Pulmonary artery endothelial cell (primary cell): ENCODE results near the gene ETS1. TPM values are rescaled to one million over a fixed set of nuclear protein-coding genes. Genes with fewer than 3 reads are reported as not detected.
A peak's percentile ranks its signal among the peaks of the same experiment; 100 is the strongest.

Experiments used
- DNase-seq: peaks from one replicate; pipeline ENCODE4 v3.0.0-alpha.2; 2011; ENCODE audit warnings: low read depth, low spot score
- total RNA-seq: library from RNA; depleted of rRNA; stranded (reverse); fragments of >200 nt; gene quantifications from 2 replicates; pipeline ENCODE4 v1.2.3, GENCODE V29; 2014

Gene ETS1
- total RNA-seq, 1 donor from 2014 or later = 89.8 TPM

DNA sequence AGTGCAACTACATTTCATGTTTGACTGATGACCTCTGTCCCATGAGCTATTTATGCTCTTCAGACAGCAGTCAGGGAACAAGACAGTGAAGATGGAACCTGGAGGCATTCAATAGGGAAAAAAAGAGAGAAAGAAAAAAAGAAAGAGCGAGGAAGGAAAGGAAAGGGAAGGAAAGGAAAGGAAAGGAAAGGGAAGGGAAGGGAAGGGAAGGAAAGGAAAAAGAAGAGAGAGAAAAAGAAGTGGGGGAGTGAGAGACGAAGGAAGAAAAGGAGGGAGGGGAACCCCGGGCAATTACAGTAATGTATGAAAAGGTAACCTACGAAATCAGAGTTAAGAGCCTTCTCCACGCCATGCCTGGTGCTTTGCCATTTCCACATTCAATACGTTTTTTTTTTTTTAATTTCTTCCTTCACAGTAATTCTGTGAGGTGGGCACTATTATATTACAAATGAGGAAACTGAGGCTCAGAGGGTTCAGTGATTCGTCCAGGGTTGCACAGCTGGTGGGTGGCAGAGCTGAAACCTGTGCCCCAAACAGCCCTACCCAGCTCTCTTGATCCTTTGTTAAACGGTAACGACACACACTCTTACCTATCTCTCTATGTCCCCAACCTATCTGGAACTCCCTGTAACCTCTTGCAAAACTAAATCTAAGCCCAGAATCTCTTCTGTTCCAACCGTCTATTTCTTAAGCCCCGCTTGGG, 39.3 kb downstream of the ETS1 start:
- no peak for DNase-seq

DNA sequence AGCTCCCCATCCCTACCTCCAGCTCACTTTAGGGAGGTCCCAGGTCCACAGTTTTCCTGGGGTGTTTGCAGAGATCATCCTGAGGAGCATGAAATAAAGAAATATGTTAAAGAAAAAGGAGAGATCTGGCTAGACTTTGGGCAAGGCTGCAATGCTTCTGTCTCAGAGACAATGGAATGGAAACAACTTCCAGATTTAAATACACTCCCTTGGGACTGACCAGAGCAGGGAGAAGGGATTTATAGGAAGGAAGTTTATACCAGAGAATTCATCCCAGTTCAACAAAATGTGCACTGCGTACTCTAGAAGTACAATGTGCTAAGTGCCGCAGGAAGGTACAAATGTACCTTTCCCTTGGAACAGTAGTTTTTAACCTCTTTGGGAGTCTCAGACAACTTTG, 40.4 kb downstream of the ETS1 start:
- DNase-seq = no peak

DNA sequence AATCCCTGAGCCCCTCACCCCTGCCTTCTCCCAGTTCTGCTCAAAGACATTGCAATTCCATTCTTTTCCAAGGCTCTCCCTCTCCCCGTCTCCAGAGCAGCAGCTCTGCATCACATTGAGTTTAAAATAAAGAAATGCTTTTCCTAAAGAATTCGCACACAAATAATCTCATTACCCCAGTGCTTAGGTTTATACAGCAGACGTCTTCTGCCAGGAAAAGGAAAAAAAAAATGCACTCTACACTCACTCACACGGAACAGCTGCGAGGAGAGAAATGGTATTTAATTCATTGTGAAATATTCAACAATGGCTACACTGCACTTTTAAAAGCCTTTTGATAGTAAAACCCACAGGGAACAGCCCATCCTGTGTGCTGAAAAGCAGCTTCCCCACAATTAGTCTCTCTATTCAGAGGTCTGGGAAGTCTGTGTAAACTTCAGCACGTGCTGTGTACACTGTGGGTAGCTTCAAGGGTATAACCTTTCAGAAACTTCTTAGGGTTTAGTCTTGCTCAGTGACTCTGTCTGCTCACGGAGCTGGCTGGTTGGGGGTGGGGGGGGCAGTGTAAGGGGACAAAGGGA, 42.8 kb downstream of the ETS1 start:
- DNase-seq = no peak

DNA sequence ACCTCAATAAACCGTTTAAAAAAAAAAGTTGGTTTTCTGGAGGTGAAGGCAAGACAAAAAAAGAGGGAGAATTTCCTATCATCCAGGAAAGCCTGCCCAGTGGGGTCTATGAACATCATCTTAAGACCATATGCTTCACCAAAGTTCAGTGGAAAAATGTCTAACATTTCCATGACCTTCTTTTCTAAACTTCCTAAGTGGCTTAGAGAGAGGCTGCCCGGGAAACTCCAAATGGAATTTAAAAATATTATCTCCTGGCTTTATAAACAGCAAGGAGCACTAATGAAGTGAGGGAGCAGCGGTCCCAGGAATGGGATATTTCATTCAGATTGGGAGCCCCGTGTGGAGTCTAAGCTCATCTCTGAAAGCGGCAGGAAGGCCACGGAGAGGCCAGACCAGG, 46.9 kb downstream of the ETS1 start:
- DNase-seq = no peak

DNA sequence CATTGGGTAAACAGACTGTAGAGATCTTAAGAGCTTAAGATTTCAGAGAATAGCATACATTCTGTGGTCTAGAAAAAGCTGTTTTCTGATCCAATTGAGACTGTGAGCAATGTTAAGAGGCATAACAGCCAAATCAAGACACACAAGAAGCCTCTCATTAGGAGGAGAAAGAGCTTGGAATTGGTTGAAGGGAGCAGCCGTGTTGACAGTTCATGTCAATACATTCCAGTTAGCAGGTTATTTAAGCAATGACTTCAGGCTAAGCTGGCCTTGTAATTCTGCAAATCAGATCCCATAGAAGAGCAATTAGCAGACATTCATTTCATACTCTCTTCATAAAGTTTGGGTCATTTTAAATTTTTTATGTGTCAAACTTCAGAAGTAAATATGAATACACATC, 50.9 kb downstream of the ETS1 start:
- no peak for DNase-seq

DNA sequence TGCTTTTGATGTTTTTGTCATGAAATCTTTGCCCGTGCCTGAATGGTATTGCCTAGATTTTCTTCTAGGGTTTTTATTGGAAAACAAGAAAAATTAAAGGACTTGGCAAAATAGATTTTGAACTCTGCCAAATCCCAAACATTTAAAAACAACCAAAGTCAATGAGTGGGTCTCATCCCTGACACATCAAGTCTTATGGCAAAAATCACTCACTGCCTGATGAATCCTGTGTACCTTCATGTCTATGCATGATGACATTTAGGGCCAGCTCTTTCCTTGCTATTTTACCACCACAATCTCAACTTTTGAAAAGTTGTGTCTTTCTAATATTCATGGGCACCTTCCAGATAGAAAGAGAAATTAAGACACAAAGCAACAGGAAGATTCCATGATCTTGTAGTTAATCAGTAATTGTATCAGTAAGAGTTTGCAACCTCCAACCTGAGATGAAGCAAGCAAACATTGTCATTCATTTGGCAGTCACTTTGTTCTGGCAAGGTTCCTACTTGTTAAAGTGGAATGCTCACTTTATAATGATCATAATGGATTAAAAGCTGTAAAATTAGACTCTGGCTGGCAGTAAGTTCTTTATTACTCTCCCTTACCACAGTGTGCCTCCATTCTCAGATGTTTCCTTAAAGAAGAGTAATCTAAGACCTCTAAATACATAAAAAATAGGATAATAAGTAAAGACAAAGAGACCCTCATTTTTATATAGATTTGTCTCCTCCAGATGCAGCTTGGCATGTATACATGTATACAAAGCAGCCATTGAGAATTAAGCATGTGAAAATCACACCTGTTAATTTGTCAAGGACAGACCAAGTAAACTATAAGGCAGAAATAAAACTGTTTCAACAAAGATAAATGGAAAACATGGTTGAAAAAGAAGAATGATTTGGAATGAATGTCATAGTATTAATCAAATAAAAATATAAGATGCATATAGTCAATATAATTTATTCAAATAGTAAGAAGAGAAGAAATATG, 51.6 kb downstream of the ETS1 start:
- no peak for DNase-seq

DNA sequence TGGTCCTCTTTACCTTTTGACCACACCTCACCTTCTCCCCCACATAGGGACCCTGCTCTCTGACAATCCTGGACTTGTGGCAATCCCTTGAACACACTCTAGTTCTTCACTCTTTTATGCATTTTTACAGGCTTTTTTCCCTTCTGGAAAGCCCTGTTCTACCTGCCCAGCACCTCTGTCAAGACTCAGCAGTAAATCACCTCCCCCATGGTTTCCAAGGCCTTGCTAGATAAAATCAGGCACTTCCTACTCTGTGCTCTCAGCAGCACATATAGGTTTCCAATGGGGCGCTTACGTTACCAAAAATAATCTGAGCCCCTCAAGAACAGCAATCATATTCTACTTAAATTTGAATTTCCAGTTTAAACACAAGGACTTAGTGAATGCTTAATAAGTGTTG, 53.9 kb downstream of the ETS1 start:
- no peak for DNase-seq

DNA sequence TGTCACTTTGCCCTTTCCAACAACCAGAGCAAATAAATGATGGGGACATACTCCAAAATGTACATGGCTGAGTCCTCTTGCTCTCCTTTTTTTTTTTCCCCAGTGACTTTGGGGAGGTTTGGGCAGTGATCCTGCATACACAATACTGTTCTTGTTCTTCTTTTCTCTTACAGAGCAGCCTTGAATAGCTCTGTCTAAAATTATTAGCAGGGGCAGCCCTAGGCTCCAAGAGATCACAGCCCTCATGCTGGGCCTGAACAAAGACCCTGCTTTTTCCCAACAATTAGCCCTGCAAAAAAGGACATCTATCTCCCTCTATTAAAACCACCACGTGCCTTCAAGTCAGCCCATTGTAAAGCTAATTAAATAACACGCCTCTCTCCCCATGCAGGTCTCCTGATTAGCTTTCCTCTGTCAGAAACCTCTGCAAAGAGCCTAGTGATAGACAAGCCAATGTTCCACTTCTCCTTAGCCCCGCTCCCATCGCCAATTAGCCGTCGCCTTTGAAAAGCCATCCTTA, 54.7 kb downstream of the ETS1 start:
- no peak for DNase-seq

DNA sequence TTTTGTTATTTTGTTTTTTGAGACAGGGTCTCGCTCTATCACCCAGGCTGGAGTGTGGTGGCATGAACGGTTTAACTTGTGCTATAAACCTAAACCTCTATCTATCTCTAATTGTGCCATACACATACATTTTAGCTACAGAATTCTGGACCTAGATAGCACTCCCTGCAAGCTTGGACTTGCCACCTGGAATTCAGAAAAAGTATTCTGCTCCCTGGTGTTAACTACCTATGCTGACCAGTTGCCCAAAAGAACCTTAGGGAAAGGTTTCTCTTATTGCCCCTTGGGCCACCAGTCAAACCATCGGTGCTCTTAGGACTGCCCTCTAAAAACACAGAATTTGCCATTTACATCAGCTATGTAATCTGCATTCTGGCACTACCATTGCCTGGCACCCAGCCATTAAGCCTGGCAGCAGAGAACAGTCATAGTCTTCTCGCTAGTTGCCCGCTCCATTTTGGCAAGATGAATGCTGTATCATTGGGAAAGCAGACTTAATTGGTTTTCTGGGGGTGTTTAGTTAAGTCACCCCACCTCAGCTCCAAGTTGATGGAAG, 55.3 kb downstream of the ETS1 start:
- DNase-seq = no peak

DNA sequence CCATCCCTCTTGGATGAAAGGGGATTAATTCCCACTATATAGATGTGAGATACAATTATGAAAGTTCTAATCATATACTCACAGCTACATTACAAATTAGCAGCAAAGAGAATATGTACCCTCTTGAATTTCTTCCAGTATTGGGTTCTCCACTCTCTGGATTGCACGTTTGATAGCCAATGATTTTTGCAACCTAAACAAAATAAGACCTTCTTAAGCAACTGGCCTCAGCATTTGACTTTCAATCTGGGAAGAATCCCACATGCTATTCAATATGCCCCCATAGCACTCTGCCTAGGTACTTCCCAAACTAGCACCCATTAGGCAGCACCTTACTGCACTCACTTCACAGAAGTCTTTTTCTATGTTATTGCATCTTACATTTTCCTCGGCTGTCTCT, 55.8 kb downstream of the ETS1 start:
- no peak for DNase-seq

DNA sequence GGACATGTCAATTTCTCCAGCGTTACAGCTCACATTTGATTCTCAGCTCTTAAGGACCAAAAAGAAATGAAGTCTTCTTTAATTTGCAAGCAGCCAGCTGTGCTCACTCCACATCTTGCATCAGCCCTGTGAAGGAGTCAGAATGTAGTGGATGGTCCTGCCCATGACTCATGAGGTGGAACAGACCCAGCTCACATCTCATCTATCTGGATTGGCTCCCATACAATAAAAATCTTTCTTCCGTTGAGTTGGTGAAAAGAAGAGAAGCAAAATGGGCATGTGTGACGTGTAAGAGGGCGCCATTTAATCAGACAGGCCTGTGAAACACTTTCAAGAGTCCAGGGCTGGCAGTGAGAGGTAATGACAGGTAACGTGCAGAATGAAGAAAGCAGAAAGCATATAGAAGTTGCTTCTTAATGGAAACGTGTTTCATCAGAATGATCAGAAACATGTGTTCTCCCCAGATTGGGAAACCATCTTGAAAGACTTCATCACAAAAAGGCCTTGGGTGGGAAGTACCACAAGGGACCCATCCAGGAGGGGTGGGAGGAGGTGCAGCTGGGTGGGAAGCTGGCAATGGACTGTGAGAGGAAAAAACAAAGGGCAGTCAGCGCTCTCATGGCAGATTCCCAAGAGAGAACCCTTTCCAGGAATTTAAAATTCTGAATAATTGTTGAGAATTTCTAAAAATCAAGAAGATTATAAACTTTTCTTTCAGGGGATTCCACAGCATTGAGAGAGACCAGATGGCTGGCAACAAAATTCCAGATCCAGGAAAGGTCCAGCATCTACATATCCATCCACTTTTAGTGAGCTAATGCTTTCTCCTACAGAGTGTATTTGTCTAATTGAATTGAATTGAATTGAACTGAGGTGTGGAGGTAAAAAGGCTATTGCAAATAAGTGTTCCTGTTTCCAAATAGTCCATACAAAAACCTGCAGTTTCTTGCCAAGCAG, 57.0 kb downstream of the ETS1 start:
- no peak for DNase-seq

DNA sequence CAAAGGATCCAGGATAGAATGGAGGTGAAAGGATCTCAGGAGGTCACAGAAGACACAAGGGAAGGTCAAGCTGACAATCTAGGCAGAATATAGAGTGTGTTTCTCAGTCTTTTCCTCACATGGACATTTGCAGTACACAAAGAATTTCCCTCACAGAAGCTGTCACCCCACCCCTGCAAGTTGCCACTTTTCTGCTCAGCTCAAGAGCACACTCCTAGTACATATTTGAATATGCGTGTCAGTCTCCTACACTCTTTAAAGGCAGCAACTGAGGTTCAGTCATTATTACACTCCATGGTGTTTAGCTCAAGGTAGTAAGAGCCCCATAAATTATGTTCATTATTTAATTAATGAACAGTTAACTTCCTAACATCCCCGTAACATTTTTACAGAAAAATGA, 59.1 kb downstream of the ETS1 start:
- DNase-seq = no peak

DNA sequence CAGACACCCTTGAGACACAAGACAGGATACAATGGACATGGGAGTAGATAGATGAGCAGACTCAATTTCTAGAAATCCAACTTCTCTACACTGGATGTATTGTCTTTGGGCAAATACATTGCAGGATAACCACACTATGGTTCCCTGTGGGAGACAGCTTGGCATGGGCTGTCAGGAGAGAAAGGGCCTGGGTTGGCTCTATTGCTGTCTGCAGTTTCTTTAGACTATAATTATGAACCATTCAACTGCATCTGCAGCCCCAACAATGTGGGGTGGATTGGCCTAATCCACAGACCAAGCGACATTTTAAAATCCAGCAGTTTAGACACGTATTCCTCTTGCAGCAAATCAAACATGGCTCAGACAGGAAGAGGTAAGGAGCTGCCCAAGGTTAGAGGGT, 60.3 kb downstream of the ETS1 start:
- DNase-seq = no peak

DNA sequence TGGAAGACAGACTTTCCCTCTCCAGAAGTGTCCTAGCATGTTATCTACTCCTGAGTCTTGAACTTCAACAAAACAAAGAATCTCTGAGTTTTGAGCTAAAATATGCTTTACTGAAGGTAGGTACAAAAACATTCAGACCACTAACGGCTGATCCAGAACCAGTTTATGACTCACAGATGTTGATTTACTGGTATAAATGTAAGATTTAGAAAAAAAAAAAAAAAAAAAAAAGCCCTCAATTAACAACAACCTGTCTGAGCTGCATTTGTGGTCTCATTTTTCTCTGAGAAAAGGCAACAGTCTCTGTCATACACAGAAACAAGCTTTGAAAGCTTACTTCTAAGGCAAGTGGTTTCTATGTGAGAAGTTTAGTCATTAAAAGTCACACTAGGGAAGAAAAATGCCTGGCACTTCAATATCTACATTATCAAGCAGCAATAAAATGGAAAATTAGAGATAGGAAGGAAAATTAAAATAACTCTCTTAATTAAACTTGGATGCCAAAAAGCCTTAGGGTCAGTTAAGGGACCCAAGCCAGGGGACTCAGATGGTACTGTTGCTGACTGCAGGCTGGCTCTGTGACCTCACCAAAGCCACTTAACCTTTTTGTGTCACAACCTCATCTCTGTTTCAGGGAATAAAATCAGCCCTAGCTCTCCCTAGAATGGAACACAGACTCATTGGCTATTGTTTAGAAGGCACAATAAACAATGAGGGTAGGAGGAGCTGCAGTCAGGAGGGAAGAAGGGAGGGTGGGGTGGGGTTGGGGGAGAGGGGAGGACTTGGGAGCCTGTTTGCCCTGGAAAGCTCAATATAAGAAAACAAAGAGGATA, 61.7 kb downstream of the ETS1 start:
- DNase-seq = no peak

DNA sequence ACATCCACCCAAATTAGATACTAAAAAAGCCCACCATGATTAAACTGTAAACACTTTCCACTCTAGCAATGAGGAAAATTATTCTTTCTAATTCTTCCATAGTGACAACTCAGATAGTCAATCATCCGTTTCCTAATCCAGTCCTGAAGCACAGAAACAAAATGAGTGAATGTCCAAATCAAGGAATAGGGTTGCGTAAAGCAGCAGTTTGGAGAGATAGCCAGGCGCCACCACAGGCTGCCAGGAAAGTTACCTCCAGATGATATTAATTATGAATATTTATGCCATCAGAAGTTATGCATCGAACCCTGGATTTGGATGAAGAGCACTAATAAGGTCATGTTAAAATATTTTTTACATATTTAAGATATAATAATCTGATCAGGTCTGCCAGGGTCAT, 63.2 kb downstream of the ETS1 start:
- no peak for DNase-seq

DNA sequence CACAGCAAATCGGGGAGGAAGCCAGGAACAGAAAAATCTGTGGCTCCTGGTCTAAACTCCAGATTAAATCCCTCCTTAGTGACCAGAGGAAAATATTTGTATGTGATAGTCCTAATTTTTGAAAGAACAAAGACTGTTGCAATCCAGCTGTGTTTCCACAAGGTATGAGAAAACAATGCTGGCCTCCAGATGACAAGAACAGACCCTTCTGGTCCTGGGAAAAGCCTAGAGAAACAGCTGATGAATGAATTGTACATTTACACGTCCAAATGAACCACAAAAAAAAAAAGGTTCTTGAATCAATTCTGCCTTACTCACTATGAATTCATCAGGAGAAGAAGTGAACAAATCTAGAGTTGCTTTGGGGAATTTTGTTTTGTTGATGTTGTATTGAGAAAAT, 63.7 kb downstream of the ETS1 start:
- DNase-seq = no peak

DNA sequence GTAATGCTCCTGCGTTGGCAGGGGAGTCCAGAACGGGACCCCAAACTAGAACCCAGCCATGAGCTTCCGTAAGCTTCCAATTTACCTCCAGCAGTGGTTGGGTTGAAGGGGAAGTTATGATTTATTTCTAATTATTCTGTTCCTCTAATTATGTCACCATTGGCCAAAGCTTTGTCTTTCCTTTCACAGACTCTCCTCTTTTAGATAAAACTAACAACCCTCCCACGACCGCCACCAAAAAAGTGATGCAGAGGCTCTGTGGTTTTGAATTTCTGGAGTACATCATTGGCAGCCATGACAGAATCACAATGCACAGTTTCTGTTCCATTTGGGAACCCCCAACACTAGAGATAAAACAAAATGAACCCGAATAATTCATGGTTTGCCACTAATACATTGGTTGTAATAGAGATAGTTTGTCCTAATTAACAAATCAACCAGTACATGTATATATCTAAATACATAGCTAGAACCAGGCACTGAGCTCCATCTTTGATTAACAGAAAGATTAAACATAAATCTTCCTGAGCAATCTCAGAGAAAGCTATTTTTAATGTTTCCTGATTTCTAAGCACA, 64.3 kb downstream of the ETS1 start:
- no peak for DNase-seq

DNA sequence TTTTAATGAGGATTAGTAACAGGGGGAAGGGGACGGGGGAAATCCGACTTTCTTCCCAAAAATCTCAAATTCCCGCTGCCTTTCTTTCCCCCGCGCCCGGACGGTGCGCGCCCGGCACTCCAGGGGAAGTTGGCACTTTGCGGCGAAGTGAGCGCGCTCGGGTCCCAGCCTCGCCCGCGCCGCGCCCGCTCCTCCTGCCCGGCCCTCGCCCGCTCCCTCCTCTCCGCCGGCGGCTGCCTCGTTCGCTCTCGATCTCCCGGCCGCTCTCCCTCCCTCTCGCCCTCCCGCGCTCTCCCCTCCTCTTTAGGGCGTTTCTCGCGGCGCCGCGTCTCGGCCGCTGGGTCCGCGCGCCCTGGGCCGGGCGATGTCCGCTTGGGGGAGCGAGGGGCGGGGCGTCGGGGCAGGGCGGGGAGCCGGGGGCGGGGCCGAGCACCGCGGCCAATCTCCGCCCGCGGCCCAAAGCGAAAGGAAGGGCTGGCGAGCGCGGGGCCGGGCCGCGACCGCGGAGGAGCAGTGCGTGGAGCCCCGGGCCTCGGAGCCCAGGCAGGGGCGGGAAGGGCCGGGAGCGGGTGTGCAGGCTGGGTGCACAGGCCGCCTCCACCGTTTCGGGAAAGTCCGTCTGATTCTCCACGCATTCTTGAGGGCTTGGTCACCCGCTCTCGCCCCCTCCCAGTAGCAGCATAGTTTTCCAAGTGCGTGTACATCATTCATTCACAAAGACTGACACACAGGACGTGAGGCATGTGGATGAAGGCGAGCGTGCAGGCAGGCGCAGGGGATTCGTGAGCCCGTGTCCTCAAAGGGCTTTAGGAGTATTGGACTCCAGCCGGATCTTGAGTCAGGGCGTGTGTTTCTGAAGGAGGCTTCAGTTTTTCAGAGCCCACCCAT, 65.1 kb downstream of the ETS1 start:
- DNase-seq = peak; percentile 91
